Brain microvascular endothelial cell (primary cell): ENCODE data around the gene B4GALNT3.

Source experiments
- DNase-seq: peaks from one replicate; pipeline ENCODE4 v3.0.0-alpha.2; 2020
- H3K27ac ChIP-seq: fragments of 250-450 bp; sonication (Bioruptor Pico); 2 replicates; pipeline ENCODE4 v1.5.1; 2020; ENCODE audit warnings: mild to moderate bottlenecking, moderate library complexity
- H3K27me3 ChIP-seq: fragments of 250-450 bp; sonication (Bioruptor Pico); replicated peaks from 2 replicates; pipeline ENCODE4 v1.5.1; 2020; ENCODE audit warnings: mild to moderate bottlenecking
- H3K36me3 ChIP-seq: fragments of 250-450 bp; sonication (Bioruptor Pico); replicated peaks from 2 replicates; pipeline ENCODE4 v1.5.1; 2020; ENCODE audit warnings: mild to moderate bottlenecking
- H3K4me3 ChIP-seq: 2 replicates; pipeline ENCODE4 v1.5.1; 2011; ENCODE audit warnings: low read depth, mild to moderate bottlenecking, control low read depth, low read length, moderate library complexity
- CTCF ChIP-seq: IDR thresholded peaks from 2 replicates; pipeline ENCODE4 v1.5.1; 2011; ENCODE audit warnings: low read depth, mild to moderate bottlenecking, moderate library complexity, low read length, control low read depth, inconsistent platforms; ENCODE audit errors: missing control alignments
- in situ Hi-C: cut with HindIII; loops from 2 replicates; pipeline ENCODE4 v1.10.0; 2017; ENCODE audit warnings: low sequenced_read_pairs, low pct_ligation_motif_present

The B4GALNT3 gene

GRCh38 chr12:505221-505620 lies 45.5 kb downstream of the B4GALNT3 start:
- Histone ChIP-seq H3K27ac (no peak overlapping the region), H3K4me3 (no peak overlapping the region), H3K36me3 (no peaks in the 10 kb centered on the region), H3K27me3 (peaks cover 3% of the 10 kb centered on the region)
- DNase-seq: no peak
- in situ Hi-C loops: no loop called here
- TF ChIP-seq CTCF: no peak

- Histone ChIP-seq H3K36me3 (no peaks in the 10 kb centered on the region), H3K27me3 (peaks cover 3% of the 10 kb centered on the region), H3K27ac (no peak overlapping the region), H3K4me3 (no peak overlapping the region)
- no peak for TF ChIP-seq CTCF
- no peak for DNase-seq
- in situ Hi-C loops: no loop called here
Observed at GRCh38 chr12:507391-507796, 47.7 kb downstream of the B4GALNT3 start.

- Histone ChIP-seq H3K27ac (no peak overlapping the region), H3K27me3 (peaks cover 3% of the 10 kb centered on the region), H3K4me3 (no peak overlapping the region), H3K36me3 (no peaks in the 10 kb centered on the region)
- in situ Hi-C loops: no loop called here
- no peak for DNase-seq
- TF ChIP-seq CTCF: no peak
Observed at GRCh38 chr12:508145-508544, 48.4 kb downstream of the B4GALNT3 start.

GRCh38 chr12:508795-509194 lies 49.1 kb downstream of the B4GALNT3 start:
- Histone ChIP-seq H3K27me3 (no peaks in the 10 kb centered on the region), H3K27ac (no peak overlapping the region), H3K36me3 (no peaks in the 10 kb centered on the region), H3K4me3 (no peak overlapping the region)
- DNase-seq: no peak
- no peak for TF ChIP-seq CTCF
- in situ Hi-C loops: no loop called here

GRCh38 chr12:509500-509899 lies 49.8 kb downstream of the B4GALNT3 start:
- peak; percentile 14 for DNase-seq
- Histone ChIP-seq H3K36me3 (no peaks in the 10 kb centered on the region), H3K27me3 (no peaks in the 10 kb centered on the region), H3K27ac (no peak overlapping the region), H3K4me3 (no peak overlapping the region)
- TF ChIP-seq CTCF: no peak
- in situ Hi-C loops: no loop called here

- H3K27ac ChIP-seq: no peak overlapping the region
- H3K4me3 ChIP-seq: no peak overlapping the region
- DNase-seq: no peak
- no peaks in the 10 kb centered on the region for H3K36me3 ChIP-seq
- in situ Hi-C loops: no loop called here
- TF ChIP-seq CTCF: no peak
- H3K27me3 ChIP-seq: no peaks in the 10 kb centered on the region
Observed at GRCh38 chr12:510071-510825, 50.5 kb downstream of the B4GALNT3 start.
